K562 (cell line): ENCODE measurements around the gene VCY1B. TPM values are rescaled to one million over a fixed set of nuclear protein-coding genes. Genes with fewer than 3 reads are reported as not detected.

Experiments used
- polyA plus RNA-seq, 8 experiments: library from polyadenylated mRNA; depleted of rRNA in 4 of 8; stranded (reverse) in 5 of 8; unstranded in 3 of 8; fragments of >200 nt; fragmentation: Nextera tagmentation in 2 of 8; fragmentation: Illumina TruSeq in 1 of 8; extraction: Ambion mirVana in 2 of 8; extraction: Trizol in 1 of 8; gene quantifications; 2 replicates each; pipeline versions ENCODE4 v1.2.1 to v1.2.3, GENCODE V29; 2011 to 2014; ENCODE audit warnings: inconsistent platforms in 1 of 8, missing spikeins in 1 of 8
- total RNA-seq, 7 experiments: library from RNA; depleted of rRNA in 6 of 7; stranded (reverse); fragments of >200 nt in 6 of 7; fragmentation: Illumina TruSeq in 2 of 7; extraction: Trizol in 2 of 7; gene quantifications; 2 replicates each; pipeline versions ENCODE4 v1.2.1 to v1.2.3, GENCODE V29; 2011 to 2021; ENCODE audit warnings: low replicate concordance in 1 of 7

The VCY1B gene
- total and polyA plus RNA-seq, 9 of the 15 experiments (the other 6 are each of a cell fraction or from before 2014, with no cell fraction given), result not detected

Other genes with a start within 250 kb of the VCY1B start
- gene VCY, start 69.8 kb upstream of the VCY1B start, total RNA-seq (2014; rRNA removed), result not detected in 2 replicates
- gene VCY, start 69.8 kb upstream of the VCY1B start, total RNA-seq (2014; rRNA removed; fragmentation: Illumina TruSeq; extraction: Trizol), result not detected in 2 replicates
- not detected in 2 replicates for gene VCY, start 69.8 kb upstream of the VCY1B start, total RNA-seq (2015; rRNA removed; fragmentation: Illumina TruSeq; extraction: Trizol)
- gene VCY, start 69.8 kb upstream of the VCY1B start, total RNA-seq (2021), result not detected in 2 replicates
- gene VCY, start 69.8 kb upstream of the VCY1B start, polyA plus RNA-seq (2011; rRNA removed), result not detected in 2 replicates
- gene VCY, start 69.8 kb upstream of the VCY1B start, polyA plus RNA-seq (2014; fragmentation: Illumina TruSeq; extraction: Trizol), result not detected in 2 replicates
- gene VCY, start 69.8 kb upstream of the VCY1B start, polyA plus RNA-seq (2014; fragmentation: Nextera tagmentation; extraction: Ambion mirVana), result not detected
- not detected in 2 replicates for gene VCY, start 69.8 kb upstream of the VCY1B start, polyA plus RNA-seq (2014; rRNA removed)